AG09309 (cell line): ENCODE results near the gene RRP1.

Source experiments
- DNase-seq: peaks from one replicate; pipeline ENCODE4 v3.0.0-alpha.2; 2010; ENCODE audit warnings: low read depth
- H3K4me3 ChIP-seq: 2 replicates; pipeline ENCODE4 v1.5.1; 2011; ENCODE audit warnings: mild to moderate bottlenecking, low read depth, low read length, moderate library complexity; ENCODE audit not compliant: control insufficient read depth
- CTCF ChIP-seq: IDR thresholded peaks from 2 replicates; pipeline ENCODE4 v1.5.1; 2011; ENCODE audit warnings: mild to moderate bottlenecking, low read depth, low read length, inconsistent platforms; ENCODE audit not compliant: insufficient read depth, control insufficient read depth; ENCODE audit errors: missing control alignments

RRP1 gene

GRCh38 chr21:43785134-43785533 lies 4.2 kb upstream of the RRP1 start:
- H3K4me3 ChIP-seq = no peak overlapping the region
- TF ChIP-seq CTCF = no peak
- DNase-seq = no peak

DNA sequence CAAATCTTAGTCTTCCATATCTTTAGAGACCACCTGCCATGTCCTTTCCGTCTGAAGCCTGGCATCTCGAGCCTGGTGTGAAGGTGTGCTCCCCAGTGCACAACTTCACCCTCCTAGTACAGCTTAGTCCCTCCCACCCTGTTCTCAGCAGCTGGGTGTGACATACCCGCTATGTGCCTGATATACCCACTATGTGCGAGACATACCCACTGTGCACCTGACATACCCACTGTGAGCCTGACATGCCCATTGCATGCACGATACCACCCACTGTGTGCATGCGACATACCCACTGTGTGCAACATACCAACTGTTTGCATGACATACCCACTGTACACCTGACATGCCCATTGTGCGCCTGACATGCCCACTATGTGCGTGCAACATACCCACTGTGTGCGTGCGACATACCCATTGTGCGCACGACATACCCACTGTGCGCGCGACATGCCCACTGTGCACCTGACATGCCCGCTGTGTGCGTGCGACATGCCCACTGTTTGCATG lies 3.0 kb upstream of the RRP1 start:
- H3K4me3 ChIP-seq = no peak overlapping the region
- TF ChIP-seq CTCF = no peak
- DNase-seq = no peak

DNA sequence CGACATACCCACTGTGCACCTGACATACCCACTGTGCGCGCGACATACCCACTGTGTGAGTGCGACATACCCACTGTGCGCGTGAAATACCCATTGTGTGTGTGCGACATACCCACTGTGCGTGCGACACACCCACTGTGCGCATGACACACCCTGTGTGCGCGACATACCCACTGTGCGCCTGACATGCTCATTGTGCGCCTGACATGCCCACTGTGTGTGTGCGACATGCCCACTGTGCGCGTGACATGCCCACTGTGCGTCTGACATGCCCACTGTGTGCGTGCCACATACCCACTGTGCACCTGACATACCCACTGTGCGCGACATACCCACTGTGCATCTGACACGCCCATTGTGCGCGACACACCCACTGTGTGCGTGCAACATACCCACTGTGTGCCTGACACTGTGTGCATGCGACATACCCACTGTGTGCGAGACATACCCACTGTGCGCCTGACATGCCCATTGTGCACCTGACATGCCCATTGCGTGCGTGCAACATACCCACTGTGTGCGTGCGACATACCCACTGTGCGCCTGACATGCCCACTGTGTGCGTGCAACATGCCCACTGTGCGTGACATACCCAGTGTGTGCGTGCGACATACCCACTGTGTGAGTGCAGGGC lies 2.5 kb upstream of the RRP1 start:
- TF ChIP-seq CTCF = no peak
- no peak for DNase-seq
- no peak overlapping the region for H3K4me3 ChIP-seq

GRCh38 chr21:43790010-43790524 lies 690 bp downstream of the RRP1 start:
- no peak for DNase-seq
- no peak for TF ChIP-seq CTCF
- peak overlapping the region; percentile 87 for H3K4me3 ChIP-seq

GRCh38 chr21:43792406-43792805 lies 3.0 kb downstream of the RRP1 start:
- H3K4me3 ChIP-seq = no peak overlapping the region
- no peak for DNase-seq
- TF ChIP-seq CTCF = no peak

- no peak for TF ChIP-seq CTCF
- DNase-seq = no peak
- H3K4me3 ChIP-seq = no peak overlapping the region
Measured at GRCh38 chr21:43793243-43793642, 3.9 kb downstream of the RRP1 start.
